HTERT RPE-1 (cell line): Measurements from ENCODE around the gene LONRF3.

Source experiments
- in situ Hi-C: fragments of 300-500 bp; cut with MboI; formaldehyde crosslinking; loops from 4 replicates; pipeline ENCODE4 v1.14.3; 2020; ENCODE audit warnings: low sequenced_read_pairs

Gene LONRF3

GRCh38 chrX:118974088-118974907 is at the start of gene LONRF3:
LONRF3 (plus strand) TSS chrX:118974618; CDS start chrX:118974781, 163 bp downstream.
- in situ Hi-C loops = no loop called here

DNA sequence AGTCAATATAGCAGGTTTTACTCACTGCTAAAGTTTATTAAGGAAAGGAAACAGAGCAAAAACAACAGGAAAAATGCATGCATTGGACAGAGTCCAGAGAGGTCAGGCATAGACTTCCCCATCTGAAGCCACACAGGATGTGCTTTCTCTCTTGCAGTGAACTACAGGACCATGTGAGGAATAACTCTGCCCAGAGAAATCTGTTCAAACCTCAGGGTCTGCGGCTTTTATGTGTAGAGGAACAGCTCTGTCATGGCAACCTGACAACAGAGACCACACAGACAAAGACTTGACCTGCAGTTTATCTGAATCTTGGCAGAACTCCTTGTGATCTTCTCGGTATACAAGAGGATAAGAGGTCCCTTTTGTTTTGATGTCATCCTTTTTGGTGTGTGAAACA is 46.3 kb upstream of the LONRF3 start:
- in situ Hi-C loops = no loop called here

GRCh38 chrX:118935352-118935751 is 39.1 kb upstream of the LONRF3 start:
- in situ Hi-C loops = no loop called here

DNA sequence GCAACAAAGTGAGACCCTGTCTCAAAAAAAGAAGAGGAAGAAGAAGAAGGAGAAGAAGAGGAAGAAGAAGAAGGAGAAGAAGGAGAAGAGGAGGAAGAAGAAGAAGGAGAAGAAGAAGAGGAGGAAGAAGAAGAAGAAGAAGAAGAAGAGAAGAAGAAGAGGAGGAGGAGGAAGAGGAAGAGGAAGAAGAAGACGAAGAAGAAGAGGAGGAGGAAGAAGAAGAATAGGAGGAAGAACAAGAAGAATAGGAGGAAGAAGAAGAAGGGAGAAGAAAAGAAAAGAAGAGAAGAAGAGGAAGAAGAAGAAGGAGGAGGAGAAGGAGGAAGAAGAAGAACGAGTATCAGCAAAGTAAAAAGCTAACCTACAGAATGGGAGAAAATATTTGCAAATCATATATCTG is 33.3 kb upstream of the LONRF3 start:
- in situ Hi-C loops = no loop called here

DNA sequence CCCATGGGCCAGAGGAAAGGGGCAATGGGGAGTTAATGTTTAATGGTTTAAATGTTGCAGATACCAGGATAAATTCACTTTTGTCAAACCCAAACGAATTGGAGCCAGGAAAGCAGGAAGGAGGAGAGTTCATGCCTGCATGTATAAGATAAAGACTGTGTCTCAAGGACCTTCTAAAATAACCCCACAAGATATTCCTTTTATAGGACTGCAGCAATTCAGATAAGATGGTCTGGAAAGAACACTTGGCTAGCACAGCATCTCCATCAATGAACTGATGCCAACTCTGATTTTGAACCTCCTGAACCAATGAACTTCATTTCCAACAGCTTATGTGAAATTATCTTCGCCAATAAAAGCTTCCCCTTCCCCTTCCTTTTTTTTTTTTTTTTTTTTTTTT is 31.3 kb upstream of the LONRF3 start:
- in situ Hi-C loops = no loop called here

GRCh38 chrX:118945921-118946320 is 28.5 kb upstream of the LONRF3 start:
- in situ Hi-C loops = no loop called here

- in situ Hi-C loops = no loop called here
These were observed 26.1 kb upstream of the LONRF3 start for GRCh38 chrX:118948270-118948669.

DNA sequence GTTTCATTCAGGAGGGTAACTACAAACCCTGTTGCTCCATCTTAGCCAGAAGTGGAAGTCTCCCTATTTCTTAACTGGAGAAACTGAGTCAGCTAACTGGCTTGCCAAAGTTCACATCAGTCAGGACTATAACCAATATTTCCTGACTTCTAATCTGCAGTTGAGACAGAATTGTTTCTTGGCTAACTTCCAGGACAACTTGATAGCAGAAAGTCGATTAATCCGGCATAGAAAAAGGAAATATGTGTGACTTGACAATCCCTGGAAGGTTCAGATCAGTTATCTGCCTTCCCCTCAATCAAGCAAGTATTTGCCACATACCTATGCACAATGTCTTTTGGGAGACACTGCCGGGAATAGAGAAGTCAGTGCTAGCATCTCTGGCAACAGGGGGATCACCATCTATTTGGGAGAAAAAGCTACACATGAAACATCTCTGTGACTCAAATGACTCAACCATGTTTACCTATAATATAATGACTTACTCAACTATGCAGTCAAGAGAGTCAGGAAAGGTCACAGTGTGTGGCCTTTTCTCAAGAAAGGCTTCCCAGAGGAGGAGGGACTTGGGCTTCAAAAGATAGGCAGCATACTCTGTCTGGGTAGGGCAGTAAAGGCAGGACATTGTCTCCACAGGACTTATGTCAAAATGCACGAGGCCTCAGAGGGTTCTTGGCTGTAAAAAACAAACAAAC is 12.4 kb upstream of the LONRF3 start:
- in situ Hi-C loops = no loop called here

- in situ Hi-C loops = no loop called here
These were observed 11.3 kb upstream of the LONRF3 start for GRCh38 chrX:118963159-118963558.

DNA sequence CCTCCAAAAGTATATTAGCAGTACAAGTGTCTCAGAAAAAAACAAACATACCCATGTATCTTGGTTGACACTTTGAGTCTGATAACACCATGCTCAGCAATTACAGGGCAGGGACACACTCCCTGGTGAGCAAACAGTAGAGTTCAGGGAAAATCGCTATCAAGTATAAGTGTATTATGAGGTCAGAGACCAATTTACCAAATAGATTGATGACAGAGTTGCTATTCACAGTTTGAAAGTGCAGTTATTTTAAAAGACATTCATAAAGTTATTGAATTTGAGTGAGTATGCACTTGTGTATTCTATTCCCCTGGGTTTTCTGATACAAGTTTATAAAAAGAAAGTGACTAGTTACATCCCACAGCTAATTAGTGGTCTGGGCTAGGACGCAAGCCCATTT is 10.2 kb upstream of the LONRF3 start:
- in situ Hi-C loops = no loop called here

- in situ Hi-C loops = no loop called here
These were observed 9.0 kb upstream of the LONRF3 start for GRCh38 chrX:118965395-118965794.

DNA sequence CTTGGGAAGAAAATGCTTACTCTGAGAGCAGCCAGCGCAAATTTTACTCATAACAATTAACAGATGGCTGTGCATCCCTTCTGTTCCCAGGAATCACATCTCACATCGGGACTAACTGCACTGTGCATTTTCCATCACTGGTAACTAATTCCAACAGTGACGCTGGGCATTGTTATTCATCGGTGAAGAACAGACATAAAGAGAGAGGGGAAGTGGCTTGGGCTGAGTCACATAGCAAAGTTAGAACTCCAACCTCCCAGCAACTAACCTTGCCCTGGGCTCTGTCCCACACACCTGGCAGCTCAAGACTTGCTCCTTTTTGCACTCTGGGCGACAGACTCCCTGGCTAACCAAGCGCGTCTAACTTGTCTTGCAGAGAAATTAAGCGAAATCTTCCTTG is 6.4 kb upstream of the LONRF3 start:
- in situ Hi-C loops = no loop called here

DNA sequence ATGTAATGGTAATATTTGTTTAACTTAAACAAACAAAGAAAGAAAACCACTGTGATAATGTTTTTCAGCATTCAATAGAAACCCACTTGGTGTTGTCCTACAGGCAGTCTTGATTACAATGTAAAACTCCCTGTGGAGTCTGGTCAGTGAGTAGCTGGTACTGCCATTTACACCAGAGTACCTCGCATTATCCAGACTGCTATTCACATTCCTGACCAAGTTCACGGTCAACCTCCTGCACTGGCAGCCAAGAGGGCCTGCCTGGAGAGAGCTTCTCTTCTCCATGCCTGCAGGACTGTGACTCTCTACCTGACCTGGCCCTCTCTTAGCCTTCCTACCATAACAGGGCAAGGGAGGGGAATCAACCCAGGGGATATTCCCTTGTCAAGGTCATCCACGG is 2.9 kb upstream of the LONRF3 start:
- in situ Hi-C loops = no loop called here

- in situ Hi-C loops = no loop called here
These were observed 880 bp upstream of the LONRF3 start for GRCh38 chrX:118973389-118974087.

DNA sequence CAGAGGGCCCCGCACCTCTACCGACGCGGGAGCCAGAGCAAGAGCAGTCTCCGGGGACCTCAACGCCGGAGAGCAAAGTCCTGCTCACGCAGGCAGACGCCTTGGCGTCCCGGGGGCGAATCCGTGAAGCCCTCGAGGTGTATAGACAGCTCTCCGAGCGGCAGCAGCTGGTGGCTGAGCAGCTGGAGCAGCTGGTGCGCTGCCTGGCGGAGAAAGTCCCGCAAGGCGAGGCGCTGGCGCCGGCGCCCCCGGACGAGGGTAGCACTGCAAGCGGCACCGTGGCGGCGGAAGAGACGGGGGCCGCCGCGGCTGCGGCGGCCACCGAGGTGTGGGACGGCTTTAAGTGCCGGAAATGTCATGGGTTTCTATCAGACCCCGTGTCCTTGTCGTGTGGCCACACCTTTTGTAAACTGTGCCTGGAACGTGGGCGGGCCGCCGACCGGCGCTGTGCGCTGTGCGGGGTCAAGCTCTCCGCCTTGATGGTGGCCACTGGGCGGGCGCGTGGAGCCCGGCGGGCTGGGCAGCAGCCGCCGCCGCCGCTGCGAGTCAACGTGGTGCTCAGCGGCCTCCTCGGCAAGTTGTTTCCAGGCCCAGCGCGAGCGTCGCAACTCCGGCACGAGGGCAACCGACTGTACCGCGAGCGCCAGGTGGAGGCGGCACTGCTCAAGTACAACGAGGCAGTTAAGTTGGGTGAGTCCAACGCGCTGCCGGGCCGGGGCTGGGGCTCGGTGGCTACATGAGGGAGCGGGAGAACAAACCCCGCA is 672 bp downstream of the LONRF3 start:
- in situ Hi-C loops = no loop called here

DNA sequence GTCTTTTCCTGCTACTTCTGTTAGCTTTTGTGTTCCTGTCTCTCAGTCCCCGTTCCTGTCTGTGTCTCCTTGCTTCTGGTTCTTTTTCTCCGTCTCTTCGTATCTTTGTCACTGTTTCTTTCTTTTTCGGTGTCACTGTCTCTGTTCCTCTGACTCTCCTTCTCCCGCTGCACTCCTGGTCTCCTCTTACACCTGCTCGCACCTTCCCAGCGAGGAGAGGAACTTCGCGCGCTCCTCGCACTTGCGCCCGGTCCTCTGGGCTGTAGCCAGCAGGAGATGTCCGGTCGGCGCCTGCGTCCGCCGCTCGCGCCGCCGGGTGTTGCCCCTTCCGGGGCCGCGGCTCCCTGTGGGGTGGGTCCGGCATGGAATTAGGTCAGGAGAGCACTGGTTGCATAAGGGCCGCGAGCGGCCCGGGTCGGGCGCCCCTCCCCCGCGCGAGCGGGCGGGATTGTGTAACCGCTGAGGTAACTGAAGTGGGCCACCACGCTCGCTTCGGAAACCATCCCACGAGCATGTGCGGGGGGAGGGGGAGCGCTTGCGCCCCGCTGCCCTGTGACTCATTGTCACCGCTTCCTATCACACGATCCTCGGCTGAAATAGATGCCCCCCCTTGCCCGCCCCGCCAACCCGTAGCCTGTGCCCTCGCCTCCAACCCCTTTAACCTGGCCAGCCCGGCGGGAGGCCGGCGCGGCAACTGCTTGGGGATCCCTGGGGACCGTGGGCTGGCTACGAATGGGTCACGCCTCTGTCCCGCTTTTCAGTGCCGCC is 1.6 kb downstream of the LONRF3 start:
- in situ Hi-C loops = no loop called here

- in situ Hi-C loops = no loop called here
These were observed 2.4 kb downstream of the LONRF3 start for GRCh38 chrX:118976599-118977340.

DNA sequence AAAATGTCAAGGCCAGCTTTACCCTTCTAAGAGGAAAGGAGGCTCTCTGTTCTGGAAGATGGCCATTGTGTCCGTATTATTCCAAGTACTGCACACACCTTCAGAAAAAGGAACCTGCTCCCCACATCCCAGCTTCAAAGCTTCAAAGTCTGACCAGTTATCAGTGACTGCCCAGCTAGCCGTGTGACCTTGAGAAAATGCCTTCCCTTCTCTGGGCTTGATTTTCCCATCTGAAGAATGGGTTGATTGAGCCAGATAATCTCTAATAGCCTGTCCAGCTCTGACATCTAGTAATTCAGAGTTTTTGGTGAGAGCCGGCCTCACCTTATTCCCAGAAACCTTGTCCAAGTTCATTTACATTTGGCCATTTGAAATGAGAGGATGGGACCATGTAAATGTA is 3.0 kb downstream of the LONRF3 start:
- in situ Hi-C loops = no loop called here

GRCh38 chrX:118978451-118978850 is 4.0 kb downstream of the LONRF3 start:
- in situ Hi-C loops = no loop called here

DNA sequence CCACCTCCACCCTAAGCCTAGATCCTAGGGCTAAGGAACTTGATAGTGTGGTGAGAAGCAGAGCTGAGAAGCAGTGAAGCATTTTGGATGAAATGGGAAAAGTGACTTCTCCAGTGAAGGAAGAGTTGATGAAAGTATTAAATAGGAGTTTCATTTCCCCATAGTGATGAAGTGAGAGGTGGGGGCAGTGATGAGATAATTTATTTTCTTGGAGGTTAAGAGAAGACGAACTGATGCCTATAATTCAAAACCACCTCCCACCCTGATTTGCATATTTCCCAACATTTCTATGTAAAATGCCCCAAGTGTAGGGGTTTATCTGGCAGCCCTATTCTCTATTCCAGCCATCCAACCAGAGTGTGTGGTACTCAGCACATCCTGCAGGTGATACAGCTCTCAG is 6.3 kb downstream of the LONRF3 start:
- in situ Hi-C loops = no loop called here
